OCI-LY7 (cell line): ENCODE results near the gene KAZALD1. TPM values are rescaled to one million over a fixed set of nuclear protein-coding genes. Genes with fewer than 3 reads are reported as not detected.

Experiments used
- BruUV-seq: library from RNA; stranded (reverse); fragments of 400-500 nt; replicated peaks from 2 replicates; lab custom pipeline; 2021; lab: Mats Ljungman, UMichigan
- CTCF ChIA-PET: fragments of 300-600 bp; sonication (Branson Sonifier 250); formaldehyde crosslinking; loops from one replicate; lab custom pipeline; 2022; ENCODE audit warnings: antibody characterized with exemption; ENCODE audit not compliant: unreplicated experiment; lab: Charles Lee
- POLR2A ChIA-PET: fragments of 300-600 bp; sonication (Branson Sonifier 250); formaldehyde crosslinking; loops from one replicate; lab custom pipeline; 2022; ENCODE audit warnings: antibody characterized with exemption; lab: Charles Lee
- DNase-seq: peaks from one replicate; pipeline ENCODE4 v3.0.0-alpha.2; 2015; ENCODE audit warnings: low spot score
- H2AFZ ChIP-seq: fragments of 200-600 bp; sonication (generic), shearing (Covaris generic); 2 replicates; pipeline ENCODE4 v1.6.1; 2014; ENCODE audit warnings: mild to moderate bottlenecking, antibody characterized with exemption, low read length, moderate library complexity
- H3K27ac ChIP-seq: fragments of 200-600 bp; sonication (generic); 2 replicates; pipeline ENCODE4 v1.5.1; 2014; ENCODE audit warnings: mixed run types, low read depth, mild to moderate bottlenecking, moderate library complexity, low read length, inconsistent platforms; ENCODE audit not compliant: poor library complexity, severe bottlenecking
- H3K36me3 ChIP-seq: fragments of 200-600 bp; sonication (generic); 2 replicates; pipeline ENCODE4 v1.6.1; 2014; ENCODE audit warnings: mild to moderate bottlenecking, antibody characterized with exemption, low read length, moderate library complexity, mixed read lengths; ENCODE audit not compliant: insufficient read depth
- H3K4me1 ChIP-seq: fragments of 200-600 bp; sonication (generic); 2 replicates; pipeline ENCODE4 v1.5.1; 2014; ENCODE audit warnings: mild to moderate bottlenecking, low read length; ENCODE audit not compliant: insufficient read depth, poor library complexity, severe bottlenecking
- H3K4me2 ChIP-seq: fragments of 200-600 bp; sonication (generic); 2 replicates; pipeline ENCODE4 v1.6.1; 2014; ENCODE audit warnings: mild to moderate bottlenecking, low read length
- H3K4me3 ChIP-seq: fragments of 200-600 bp; sonication (generic); 2 replicates; pipeline ENCODE4 v1.5.1; 2014; ENCODE audit warnings: mild to moderate bottlenecking, low read depth, low read length; ENCODE audit not compliant: poor library complexity, severe bottlenecking
- H3K79me2 ChIP-seq: fragments of 200-600 bp; sonication (generic); 2 replicates; pipeline ENCODE4 v1.6.1; 2016; ENCODE audit warnings: low read depth, mild to moderate bottlenecking, low read length, moderate library complexity, mixed read lengths; ENCODE audit not compliant: insufficient read depth
- H3K9me2 ChIP-seq: fragments of 200-600 bp; sonication (generic); 2 replicates; pipeline ENCODE4 v1.6.1; 2016; ENCODE audit warnings: mild to moderate bottlenecking, low read length, mixed read lengths; ENCODE audit not compliant: insufficient read depth
- H3K9me3 ChIP-seq: fragments of 200-600 bp; sonication (generic); 2 replicates; pipeline ENCODE4 v1.6.1; 2014; ENCODE audit warnings: mild to moderate bottlenecking, mixed run types, low read length, mixed read lengths
- H4K20me1 ChIP-seq: fragments of 200-600 bp; sonication (generic); 2 replicates; pipeline ENCODE4 v1.6.1; 2014; ENCODE audit warnings: mild to moderate bottlenecking, antibody characterized with exemption, low read length, moderate library complexity, mixed read lengths; ENCODE audit not compliant: insufficient read depth
- EZH2phosphoT487 ChIP-seq: fragments of 200-600 bp; sonication (generic); IDR thresholded peaks from 2 replicates; pipeline ENCODE4 v1.6.1; 2018; ENCODE audit warnings: low read depth, borderline replicate concordance, mild to moderate bottlenecking, mixed run types, antibody characterized with exemption, low read length, moderate library complexity, mixed read lengths
- intact Hi-C: fragments of 100-400 bp; cut with micrococcal nuclease; formaldehyde crosslinking; loops from one replicate; pipeline ENCODE4 v1.10.0; 2022; ENCODE audit not compliant: unreplicated experiment
- total RNA-seq, 2 experiments: library from RNA; depleted of rRNA in 1 of 2; stranded (reverse); fragments of >200 nt in 1 of 2; shearing (Covaris generic) in 1 of 2; gene quantifications; 2 replicates each; pipeline ENCODE4 v1.2.3, GENCODE V29; 2014 to 2022
- TF ChIP-seq, protein P1 (sequence below): fragments of 200-600 bp; sonication (generic); conservative IDR thresholded peaks from 2 replicates; pipeline ENCODE4 v1.5.1; 2014; ENCODE audit warnings: mild to moderate bottlenecking, antibody characterized with exemption, low read length, moderate library complexity, mixed read lengths

The KAZALD1 gene
- total RNA-seq, 2 experiments from 2014 or later: 18.8 to 36.4 TPM

DNA sequence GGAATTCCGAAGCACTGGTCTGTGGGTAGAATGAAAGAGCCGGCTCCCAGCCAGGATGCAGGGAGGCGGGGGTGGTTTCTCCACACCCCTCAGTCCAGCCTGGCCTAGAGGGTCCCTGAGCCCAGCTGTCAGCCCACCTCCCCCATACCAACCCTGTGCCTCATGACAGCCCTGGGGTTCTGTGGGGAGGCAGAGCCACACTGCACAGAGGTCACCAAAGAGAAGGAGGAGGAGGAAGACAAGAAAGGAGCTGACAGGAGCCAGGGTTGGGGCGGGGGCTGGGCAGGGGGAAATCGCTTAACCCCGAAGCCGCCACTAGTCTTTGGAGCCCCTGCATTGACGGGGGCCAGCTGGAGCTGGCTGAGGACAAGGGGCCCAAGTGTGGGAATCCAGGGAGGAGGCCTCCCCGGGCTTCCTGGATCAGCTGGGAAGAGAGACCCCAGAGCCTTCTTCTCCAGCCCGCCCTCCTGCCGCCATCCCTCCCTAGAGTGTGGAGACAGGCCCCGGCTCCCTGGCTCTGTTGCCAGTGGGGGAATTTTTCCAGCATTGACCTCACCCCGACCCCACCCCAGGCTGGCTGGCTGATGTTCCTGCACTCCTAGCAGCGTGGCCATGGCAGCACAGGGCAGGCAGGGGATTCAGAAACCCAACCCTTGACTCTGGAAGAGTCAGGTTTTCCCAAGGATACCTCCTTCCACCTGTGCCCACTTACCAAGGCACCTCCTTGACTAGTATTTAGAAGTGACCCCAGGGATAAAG is 32.5 kb downstream of the KAZALD1 start:
- intact Hi-C loops: no loop called here
- Histone ChIP-seq H3K4me3 (no peak overlapping the region), H3K79me2 (no peaks in the 10 kb centered on the region), H3K9me3 (no peaks in the 10 kb centered on the region), H3K36me3 (no peaks in the 10 kb centered on the region), H3K4me1 (peaks cover 8% of the 10 kb centered on the region), H3K9me2 (no peaks in the 10 kb centered on the region), H3K27ac (no peak overlapping the region), H2AFZ (no peak overlapping the region), H4K20me1 (no peaks in the 10 kb centered on the region), H3K4me2 (no peak overlapping the region)
- ChIA-PET POLR2A (no interaction called here), CTCF (interaction anchor here (2.4 kb wide), 1 partner anchor 48 kb away, joined by 16 read pairs; no protein-coding TSS in a partner anchor)
- TF ChIP-seq EZH2phosphoT487: no peak
- TF ChIP-seq, protein P1, sequence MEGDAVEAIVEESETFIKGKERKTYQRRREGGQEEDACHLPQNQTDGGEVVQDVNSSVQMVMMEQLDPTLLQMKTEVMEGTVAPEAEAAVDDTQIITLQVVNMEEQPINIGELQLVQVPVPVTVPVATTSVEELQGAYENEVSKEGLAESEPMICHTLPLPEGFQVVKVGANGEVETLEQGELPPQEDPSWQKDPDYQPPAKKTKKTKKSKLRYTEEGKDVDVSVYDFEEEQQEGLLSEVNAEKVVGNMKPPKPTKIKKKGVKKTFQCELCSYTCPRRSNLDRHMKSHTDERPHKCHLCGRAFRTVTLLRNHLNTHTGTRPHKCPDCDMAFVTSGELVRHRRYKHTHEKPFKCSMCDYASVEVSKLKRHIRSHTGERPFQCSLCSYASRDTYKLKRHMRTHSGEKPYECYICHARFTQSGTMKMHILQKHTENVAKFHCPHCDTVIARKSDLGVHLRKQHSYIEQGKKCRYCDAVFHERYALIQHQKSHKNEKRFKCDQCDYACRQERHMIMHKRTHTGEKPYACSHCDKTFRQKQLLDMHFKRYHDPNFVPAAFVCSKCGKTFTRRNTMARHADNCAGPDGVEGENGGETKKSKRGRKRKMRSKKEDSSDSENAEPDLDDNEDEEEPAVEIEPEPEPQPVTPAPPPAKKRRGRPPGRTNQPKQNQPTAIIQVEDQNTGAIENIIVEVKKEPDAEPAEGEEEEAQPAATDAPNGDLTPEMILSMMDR: no peak
- DNase-seq: no peak
- no TSS peak for BruUV-seq

DNA sequence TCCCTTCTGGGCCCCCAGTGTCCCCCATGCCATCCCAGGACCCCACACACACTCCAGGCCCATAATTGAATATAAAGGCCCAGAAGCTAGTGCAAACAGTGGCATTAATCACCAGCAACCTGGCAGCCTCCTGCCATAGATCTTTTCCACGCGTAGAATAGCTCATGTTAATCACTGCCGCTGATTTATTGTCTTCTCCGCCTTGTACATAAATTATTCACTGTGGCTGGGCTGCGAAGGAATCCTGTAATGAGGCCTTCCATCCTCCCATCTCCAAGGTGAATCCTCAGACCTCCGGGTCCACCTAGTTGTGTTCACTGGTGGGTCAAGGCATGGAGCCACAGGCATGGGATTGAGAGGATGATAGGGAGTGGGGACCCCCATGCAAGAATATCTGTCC is 33.2 kb downstream of the KAZALD1 start:
- H2AFZ ChIP-seq: peak overlapping the region; percentile 66; the same call in 1 of the 2 replicates
- H3K9me3 ChIP-seq: no peaks in the 10 kb centered on the region
- H3K9me2 ChIP-seq: no peaks in the 10 kb centered on the region
- H3K79me2 ChIP-seq: no peaks in the 10 kb centered on the region
- H3K4me1 ChIP-seq: peaks cover 8% of the 10 kb centered on the region
- peak overlapping the region; percentile 16; the same call in 1 of the 2 replicates for H3K4me2 ChIP-seq
- DNase-seq: no peak
- intact Hi-C loops: loop anchor here (1.0 kb wide), 2 partner anchors 43 to 47 kb away; no protein-coding TSS in a partner anchor
- POLR2A ChIA-PET: no interaction called here
- H3K27ac ChIP-seq: no peak overlapping the region
- CTCF ChIA-PET: interaction anchor here (0.6 to 2.4 kb wide), 2 partner anchors 21 to 47 kb away, joined by 3 to 16 read pairs; no protein-coding TSS in a partner anchor
- no peaks in the 10 kb centered on the region for H4K20me1 ChIP-seq
- TF ChIP-seq EZH2phosphoT487: no peak
- TF ChIP-seq, protein P1: no peak
- no peaks in the 10 kb centered on the region for H3K36me3 ChIP-seq
- H3K4me3 ChIP-seq: no peak overlapping the region
- BruUV-seq: no TSS peak
